Type B pancreatic cell (in vitro differentiated cells): ENCODE measurements around the gene GRK5. TPM values are rescaled to one million over a fixed set of nuclear protein-coding genes. Genes with fewer than 3 reads are reported as not detected.

Experiments used
- DNase-seq: peaks from one replicate; pipeline ENCODE4 v3.0.0; 2021; ENCODE audit warnings: mixed read lengths; ENCODE audit not compliant: unreplicated experiment; ENCODE audit errors: extremely low spot score
- H3K27ac Mint-ChIP-seq: 2 replicates; pipeline ENCODE4 v1.8.0; 2021; ENCODE audit warnings: mild to moderate bottlenecking, mixed read lengths
- H3K27me3 Mint-ChIP-seq: 2 replicates; pipeline ENCODE4 v1.8.0; 2021; ENCODE audit warnings: mixed read lengths
- H3K36me3 Mint-ChIP-seq: 2 replicates; pipeline ENCODE4 v1.8.0; 2021; ENCODE audit warnings: mixed read lengths
- H3K4me1 Mint-ChIP-seq: one replicate; pipeline ENCODE4 v1.8.0; 2021; ENCODE audit warnings: mixed read lengths; ENCODE audit not compliant: unreplicated experiment
- H3K4me3 Mint-ChIP-seq: 2 replicates; pipeline ENCODE4 v1.8.0; 2021; ENCODE audit warnings: mild to moderate bottlenecking, mixed read lengths
- H3K9me3 Mint-ChIP-seq: 2 replicates; pipeline ENCODE4 v1.8.0; 2021; ENCODE audit warnings: mixed read lengths
- total RNA-seq: library from RNA; stranded (reverse); gene quantifications from 2 replicates; pipeline ENCODE4 v1.2.1, GENCODE V29; 2021; ENCODE audit warnings: low replicate concordance
- TF ChIP-seq, protein P1 (sequence below): fragments of 200-600 bp; sonication (generic); conservative IDR thresholded peaks from 2 replicates; pipeline ENCODE4 v1.5.0; 2021; ENCODE audit warnings: antibody characterized with exemption, mild to moderate bottlenecking

The GRK5 gene
- total RNA-seq, 1 donor from 2014 or later = 24.8 TPM

DNA sequence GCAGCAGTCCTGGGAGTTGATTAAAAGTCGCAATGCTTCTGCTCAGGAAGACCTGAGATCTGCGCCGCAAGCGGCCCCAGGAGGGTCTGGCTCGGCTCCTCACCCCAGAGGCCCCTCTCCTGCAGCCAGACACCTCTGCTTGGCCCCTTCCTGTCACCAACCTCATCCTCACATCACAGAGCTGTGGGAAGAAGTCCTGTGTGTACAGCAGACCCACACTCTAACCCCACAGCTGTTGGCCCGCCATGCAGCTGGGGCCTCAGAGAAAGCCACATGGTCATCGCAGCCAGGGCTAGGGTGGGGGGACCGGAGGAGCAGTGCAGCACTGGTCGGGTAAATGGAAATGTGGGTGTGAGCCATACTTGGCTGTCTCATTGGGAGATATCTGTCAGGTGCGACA, 237.5 kb downstream of the GRK5 start:
- Mint-ChIP-seq H3K27ac (no peak overlapping the region), H3K4me1 (peaks cover 21% of the 10 kb centered on the region), H3K4me3 (no peak overlapping the region), H3K27me3 (no peaks in the 10 kb centered on the region), H3K9me3 (no peaks in the 10 kb centered on the region), H3K36me3 (peaks cover 3% of the 10 kb centered on the region)
- TF ChIP-seq, protein P1, sequence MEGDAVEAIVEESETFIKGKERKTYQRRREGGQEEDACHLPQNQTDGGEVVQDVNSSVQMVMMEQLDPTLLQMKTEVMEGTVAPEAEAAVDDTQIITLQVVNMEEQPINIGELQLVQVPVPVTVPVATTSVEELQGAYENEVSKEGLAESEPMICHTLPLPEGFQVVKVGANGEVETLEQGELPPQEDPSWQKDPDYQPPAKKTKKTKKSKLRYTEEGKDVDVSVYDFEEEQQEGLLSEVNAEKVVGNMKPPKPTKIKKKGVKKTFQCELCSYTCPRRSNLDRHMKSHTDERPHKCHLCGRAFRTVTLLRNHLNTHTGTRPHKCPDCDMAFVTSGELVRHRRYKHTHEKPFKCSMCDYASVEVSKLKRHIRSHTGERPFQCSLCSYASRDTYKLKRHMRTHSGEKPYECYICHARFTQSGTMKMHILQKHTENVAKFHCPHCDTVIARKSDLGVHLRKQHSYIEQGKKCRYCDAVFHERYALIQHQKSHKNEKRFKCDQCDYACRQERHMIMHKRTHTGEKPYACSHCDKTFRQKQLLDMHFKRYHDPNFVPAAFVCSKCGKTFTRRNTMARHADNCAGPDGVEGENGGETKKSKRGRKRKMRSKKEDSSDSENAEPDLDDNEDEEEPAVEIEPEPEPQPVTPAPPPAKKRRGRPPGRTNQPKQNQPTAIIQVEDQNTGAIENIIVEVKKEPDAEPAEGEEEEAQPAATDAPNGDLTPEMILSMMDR = no peak
- no peak for DNase-seq

- H3K27ac Mint-ChIP-seq = no peak overlapping the region
- TF ChIP-seq, protein P1 = peak; percentile 96
- H3K9me3 Mint-ChIP-seq = no peaks in the 10 kb centered on the region
- H3K4me1 Mint-ChIP-seq = peaks cover 26% of the 10 kb centered on the region
- DNase-seq = peak; percentile 88
- H3K36me3 Mint-ChIP-seq = peaks cover 3% of the 10 kb centered on the region
- no peak overlapping the region for H3K4me3 Mint-ChIP-seq
- no peaks in the 10 kb centered on the region for H3K27me3 Mint-ChIP-seq
Measured at GRCh38 chr10:119445311-119445934, 238.1 kb downstream of the GRK5 start.

DNA sequence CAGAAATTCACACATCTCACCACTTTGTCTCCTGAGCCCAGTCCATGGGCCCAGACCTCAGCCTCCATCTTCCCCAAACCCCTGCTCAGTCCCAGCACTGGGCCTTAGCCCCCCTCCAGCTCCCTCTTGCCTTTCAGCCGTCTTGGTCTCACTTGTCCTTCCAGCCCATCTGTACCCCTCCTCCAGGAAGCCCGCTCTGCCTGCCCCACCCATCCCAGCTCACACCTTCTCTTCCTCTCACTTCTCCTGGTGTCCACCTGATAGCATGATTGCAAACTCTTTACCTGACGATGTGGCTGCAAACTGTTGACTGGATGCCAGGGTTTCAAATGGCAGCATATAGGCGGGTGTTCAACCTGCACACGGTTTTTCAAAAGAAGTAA, 238.6 kb downstream of the GRK5 start:
- no peak overlapping the region for H3K4me3 Mint-ChIP-seq
- no peaks in the 10 kb centered on the region for H3K27me3 Mint-ChIP-seq
- no peak for DNase-seq
- peaks cover 26% of the 10 kb centered on the region for H3K4me1 Mint-ChIP-seq
- peaks cover 3% of the 10 kb centered on the region for H3K36me3 Mint-ChIP-seq
- TF ChIP-seq, protein P1 = no peak
- H3K9me3 Mint-ChIP-seq = no peaks in the 10 kb centered on the region
- no peak overlapping the region for H3K27ac Mint-ChIP-seq

DNA sequence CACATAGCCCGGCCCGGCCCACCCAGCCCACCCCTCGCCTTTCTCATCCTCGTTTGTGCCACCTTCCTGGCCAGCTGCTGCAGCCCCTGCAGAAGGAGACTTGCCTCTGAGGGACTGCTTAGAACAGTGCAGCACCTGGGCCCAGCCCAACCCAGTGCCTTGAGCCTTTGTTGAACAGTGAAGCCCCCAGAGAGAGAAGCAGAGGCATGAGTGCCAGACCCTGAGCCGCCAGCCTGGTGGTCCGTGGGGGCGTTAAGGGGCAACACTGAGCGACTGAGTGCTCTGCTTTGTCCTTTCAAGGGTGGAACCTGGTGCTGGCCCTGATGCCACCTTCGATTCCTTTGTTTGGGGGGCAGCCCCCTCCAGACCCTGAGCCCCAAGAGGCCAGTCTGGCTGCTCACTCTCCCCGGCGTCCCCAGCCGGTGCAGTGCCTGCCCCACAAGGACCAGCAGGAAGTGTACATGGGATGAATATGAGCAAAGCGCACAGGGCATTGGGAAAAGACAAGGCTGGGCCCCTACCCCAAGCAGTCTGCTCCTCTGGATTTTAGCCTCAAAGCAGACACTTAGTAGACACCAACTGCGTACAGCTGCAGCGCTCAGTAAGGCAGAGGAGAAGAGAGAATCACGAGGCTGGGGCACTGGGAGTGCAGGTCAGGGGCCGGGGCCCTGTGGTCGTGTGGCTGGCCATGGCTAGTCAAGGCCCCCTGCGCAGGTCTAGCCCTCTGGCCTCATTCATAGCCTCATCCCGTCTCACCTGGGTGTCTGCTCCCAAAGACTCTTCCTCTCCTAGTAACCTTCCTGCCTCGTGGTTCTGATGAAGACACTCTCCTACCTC, 239.3 kb downstream of the GRK5 start:
- Mint-ChIP-seq H3K4me1 (peaks cover 20% of the 10 kb centered on the region), H3K27me3 (no peaks in the 10 kb centered on the region), H3K27ac (no peak overlapping the region), H3K4me3 (no peak overlapping the region), H3K9me3 (no peaks in the 10 kb centered on the region), H3K36me3 (peaks cover 3% of the 10 kb centered on the region)
- no peak for DNase-seq
- TF ChIP-seq, protein P1 = no peak

- no peaks in the 10 kb centered on the region for H3K27me3 Mint-ChIP-seq
- no peak for DNase-seq
- peaks cover 3% of the 10 kb centered on the region for H3K36me3 Mint-ChIP-seq
- H3K27ac Mint-ChIP-seq = no peak overlapping the region
- TF ChIP-seq, protein P1 = no peak
- H3K4me1 Mint-ChIP-seq = peaks cover 20% of the 10 kb centered on the region
- H3K4me3 Mint-ChIP-seq = no peak overlapping the region
- H3K9me3 Mint-ChIP-seq = no peaks in the 10 kb centered on the region
Measured at GRCh38 chr10:119447421-119447820, 240.1 kb downstream of the GRK5 start.
